HG02870 (cell line): ENCODE data around the gene EPS8L1.
"Not testable (repeated sequence)": the region's sequence is repeated elsewhere in the genome, so short reads cannot be mapped to it uniquely, and the experiment has no call there.

ENCODE experiments used
- ATAC-seq: cut with Tn5 transposase; IDR thresholded peaks from one replicate; pipeline ENCODE4 v1.9.1; 2021; ENCODE audit warnings: mild to moderate bottlenecking, moderate library complexity; ENCODE audit not compliant: unreplicated experiment

EPS8L1 gene

DNA sequence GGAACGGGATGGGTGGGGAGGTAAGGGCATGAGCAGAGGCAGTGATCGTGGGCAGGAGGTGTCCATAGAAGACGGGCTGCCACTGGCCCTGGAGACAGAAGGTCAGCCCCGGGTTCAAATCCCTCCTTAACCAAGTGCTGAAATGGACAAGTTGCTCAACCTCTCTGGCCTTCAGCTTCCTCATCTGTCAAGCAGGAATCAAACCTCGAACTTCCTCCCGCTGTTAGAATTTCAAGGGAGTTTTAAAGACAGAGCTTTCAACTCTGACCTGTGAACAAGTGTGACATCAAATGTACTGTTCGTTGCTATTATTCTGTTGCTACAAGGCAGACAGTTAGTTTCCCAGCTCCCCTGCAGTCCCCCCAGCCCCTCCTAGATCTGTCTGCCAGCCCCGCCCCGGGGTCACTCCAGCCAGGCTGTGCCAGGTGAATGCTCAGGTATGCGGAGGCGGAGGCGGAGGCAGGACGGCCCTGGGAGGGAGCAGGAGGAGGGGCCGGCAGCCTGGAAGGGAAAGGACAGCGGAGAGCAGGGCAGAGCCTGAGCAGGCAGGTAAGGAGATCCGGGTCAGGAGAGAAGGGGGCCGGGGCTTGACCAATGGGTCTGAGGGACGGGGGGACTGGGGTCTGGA lies at the start of gene EPS8L1:
TSS of gene EPS8L1 (plus strand) at position 499 of the 628 bp plus-strand sequence. CDS start 576 bp downstream, outside the sequence.
- ATAC-seq = no peak

DNA sequence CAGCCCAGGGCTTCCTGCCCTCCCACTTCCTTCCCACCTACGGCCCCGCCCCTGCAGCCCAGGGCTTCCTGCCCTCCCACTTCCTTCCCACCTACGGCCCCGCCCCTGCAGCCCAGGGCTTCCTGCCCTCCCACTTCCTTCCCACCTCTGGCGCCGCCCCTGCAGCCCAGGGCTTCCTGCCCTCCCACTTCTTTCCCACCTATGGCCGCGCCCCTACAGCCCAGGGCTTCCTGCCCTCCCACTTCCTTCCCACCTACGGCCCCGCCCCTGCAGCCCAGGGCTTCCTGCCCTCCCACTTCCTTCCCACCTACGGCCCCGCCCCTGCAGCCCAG lies 48.6 kb upstream of the EPS8L1 start:
- not testable (repeated sequence) for ATAC-seq

DNA sequence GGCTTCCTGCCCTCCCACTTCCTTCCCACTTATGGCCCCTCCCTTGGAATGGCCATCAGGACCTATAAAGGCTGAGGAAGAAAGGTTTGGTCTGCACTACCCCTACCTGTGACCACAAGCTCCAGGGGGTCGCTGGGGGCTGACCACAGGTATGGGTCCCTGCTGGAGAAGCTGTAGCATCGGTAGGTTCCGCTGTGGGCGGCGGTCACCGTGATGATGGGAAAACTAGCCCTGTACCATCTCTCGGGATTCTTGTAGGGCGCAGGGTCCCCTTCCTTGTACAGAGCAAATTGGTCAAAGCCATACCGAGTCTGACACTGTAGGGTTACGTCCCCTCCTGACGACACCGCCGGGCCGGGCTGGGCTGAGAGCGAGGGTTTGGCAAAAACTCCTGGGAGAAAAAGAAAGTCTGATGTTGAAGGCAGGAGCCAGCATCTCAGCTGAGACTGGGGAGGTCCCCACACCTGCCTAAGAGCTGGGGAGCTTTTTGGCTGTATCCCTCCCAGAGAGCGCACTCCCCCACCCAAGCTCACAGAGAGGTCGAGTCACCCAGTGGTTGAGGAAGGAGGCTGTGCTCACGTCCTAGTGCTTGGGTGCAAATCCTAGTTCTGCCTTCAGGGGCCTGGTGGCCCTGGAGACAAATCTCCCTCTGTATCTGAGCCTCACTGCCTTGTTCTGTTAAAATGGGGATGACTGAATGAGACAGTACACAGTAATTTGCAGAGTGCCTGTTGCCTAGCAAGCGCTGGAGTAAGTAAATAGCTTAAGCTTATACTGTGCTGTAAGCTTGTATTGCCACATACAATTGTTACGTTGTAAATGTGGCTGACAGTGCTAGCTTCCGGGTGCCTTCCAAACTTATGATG lies 48.0 kb upstream of the EPS8L1 start:
- no peak for ATAC-seq

DNA sequence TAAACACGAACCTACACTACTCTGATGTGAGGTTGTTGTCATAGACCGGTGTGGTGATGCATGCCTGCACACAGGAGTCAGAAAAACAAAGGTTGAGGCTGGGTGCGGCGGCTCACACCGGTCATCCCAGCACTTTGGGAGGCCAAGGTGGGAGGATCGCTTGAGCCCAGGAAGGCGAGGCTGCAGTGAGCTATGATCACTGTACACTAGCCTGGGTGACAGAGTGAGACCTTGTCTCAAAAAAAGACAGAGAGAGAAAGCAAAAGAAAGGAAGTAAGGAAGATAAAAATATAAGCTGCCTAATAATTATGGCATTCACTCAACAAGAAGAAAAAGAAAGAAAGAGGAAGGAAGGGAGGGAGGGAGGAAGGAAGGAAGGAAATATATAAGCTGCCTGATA lies 46.9 kb upstream of the EPS8L1 start:
- ATAC-seq = no peak

DNA sequence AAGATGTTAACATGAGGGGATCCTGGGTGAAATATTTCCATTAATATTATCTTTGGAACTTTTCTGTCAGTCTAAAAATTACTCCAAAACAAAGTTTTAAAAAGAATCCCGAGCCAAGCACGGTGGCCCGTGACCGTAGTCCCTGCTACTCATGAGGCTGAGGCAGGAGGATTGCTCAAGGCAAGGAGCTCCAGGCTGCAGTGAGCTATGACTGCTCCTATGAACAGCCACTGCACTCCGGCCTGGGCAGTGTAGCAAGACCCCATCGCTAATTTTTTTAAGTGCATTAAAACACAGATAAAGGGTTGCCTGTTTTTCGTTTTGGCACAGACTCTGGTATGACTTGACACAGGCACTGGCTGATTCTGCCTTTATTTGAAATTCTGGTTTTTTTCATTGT lies 44.5 kb upstream of the EPS8L1 start:
- no peak for ATAC-seq

DNA sequence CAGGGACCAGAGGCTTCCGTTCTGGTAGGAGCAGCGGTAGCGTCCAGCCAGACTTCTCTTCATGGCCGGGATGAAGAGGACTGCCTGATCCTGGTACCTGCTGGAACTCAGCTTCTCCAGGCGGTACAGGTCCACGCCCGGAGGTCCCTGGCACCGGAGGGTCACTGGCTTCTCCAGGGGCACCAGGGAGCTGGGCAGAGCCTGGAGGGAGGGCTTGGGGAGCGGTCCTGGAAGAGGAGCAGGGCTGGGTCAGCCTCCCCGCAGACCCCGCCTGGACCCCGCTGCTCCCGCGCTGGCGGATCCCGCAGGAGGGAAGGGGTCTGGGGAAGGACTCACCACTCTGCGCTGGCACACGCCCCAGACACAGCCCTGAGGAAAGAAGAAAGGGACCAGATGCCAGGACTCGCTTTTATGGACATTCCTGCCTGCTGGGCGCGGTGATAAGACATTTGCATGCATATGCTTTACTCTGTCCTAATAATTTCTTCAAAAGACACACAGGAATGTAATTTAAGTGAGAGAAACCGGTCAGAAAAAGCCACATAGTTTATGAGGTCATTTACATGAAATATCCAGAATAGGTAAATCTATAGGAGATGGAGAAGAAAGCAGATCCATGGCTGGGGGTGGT lies 43.4 kb upstream of the EPS8L1 start:
- no peak for ATAC-seq

DNA sequence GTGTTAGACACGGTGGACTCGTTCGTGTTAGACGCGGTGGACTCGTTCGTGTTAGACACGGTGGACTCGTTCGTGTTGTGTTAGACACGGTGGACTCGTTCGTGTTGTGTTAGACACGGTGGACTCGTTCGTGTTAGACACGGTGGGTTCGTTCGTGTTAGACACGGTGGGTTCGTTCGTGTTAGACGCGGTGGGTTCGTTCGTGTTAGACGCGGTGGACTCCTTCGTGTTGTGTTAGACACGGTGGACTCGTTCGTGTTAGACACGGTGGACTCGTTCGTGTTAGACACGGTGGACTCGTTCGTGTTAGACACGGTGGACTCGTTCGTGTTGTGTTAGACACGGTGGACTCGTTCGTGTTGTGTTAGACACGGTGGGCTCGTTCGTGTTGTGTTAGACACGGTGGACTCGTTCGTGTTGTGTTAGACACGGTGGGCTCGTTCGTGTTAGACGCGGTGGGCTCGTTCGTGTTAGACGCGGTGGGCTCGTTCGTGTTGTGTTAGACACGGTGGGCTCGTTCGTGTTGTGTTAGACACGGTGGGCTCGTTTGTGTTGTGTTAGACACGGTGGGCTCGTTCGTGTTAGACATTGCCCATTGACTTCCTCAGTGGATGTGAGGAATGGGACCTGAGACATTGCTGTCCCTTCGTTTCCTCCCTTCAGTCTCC lies 42.6 kb upstream of the EPS8L1 start:
- ATAC-seq = not testable (repeated sequence)

DNA sequence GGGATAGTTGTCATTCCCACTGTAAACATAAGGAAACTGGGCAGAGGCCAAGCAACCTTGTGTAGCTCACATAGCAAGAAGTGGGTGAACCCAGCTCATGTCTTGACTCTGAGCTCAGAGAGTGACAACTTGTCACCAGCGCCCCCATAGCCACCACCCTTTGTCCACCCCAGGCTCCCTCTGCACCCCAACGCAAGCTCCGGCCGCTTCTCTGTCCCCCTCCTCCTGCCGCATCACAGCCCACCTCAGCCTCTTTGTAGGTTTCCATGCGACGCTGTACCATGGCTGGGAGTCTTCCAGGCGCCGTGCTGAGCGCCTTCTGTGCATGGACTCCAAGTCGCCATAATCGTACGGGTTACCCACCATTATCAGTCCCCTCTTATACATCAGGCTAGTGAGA lies 40.9 kb upstream of the EPS8L1 start:
- ATAC-seq = no peak

DNA sequence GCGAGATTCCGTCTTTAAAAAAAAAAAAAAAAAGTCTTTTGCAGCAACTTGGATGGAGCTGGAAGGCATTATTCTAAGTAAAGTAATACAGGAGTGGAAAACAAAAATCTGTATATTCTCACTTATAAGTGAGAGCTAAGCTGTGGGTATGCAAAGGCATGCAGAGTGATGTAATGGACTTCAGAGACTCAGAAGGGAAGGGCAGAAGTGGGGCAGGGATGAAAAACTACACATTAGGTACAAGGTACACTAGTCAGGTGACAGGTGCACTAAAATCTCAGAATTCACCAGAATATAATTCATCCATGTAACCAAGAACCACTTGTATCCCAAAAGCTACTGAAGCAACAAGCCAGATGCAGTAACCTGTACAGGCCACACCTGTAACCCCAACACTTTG lies 39.6 kb upstream of the EPS8L1 start:
- ATAC-seq = no peak

DNA sequence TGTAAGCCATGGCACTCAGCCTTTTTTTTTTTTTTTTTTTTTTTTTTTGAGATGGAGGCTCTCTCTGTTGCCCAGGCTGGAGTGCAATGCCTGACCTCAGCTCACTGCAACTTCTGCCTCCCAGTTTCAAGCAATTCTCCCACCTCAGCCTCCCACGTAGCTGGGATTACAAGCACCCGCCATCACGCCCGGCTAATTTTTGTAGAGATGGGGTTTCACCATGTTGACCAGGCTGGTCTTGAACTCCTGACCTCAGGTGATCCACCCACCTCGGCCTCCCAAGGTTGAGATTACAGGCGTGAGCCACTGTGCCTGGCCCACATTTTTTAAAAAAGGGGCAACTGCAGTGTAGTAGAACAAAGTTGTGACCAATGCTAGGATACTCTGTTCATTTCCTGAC lies 38.1 kb upstream of the EPS8L1 start:
- ATAC-seq = not testable (repeated sequence)

DNA sequence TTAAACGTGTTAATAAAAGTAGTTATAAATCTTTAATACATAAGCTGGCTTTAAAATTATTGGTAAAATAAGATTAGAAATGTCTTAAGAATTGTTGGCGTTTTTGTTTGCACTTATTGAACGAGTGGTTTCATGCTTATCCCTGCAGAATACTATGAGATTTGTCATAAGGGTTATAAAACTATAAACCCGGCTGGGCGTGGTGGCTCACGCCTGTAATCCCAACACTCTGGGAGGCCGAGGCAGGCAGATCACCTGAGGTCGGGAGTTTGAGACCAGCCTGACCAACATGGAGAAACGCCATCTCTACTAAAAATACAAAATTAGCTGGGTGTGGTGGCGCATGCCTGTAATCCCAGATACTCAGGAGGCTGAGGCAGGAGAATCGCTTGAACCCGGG lies 35.0 kb upstream of the EPS8L1 start:
- not testable (repeated sequence) for ATAC-seq

DNA sequence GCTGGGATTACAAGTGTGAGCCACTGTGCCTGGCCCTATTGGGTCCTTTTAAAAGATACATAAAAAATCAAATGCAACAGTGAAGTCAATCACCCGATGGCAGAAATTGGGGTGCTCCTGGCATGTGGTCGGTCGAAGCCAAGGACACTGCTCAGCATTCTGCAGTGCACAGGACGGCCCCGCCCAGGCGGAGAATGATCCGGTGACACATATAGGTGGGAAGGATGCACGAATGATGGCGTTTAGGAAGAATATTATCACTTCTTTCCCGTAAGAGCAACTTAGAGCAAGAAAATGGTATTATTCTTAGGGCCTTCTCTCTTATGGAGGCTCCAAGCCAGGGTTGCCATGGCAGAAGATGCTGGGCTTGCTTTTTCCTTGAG lies 34.4 kb upstream of the EPS8L1 start:
- no peak for ATAC-seq

DNA sequence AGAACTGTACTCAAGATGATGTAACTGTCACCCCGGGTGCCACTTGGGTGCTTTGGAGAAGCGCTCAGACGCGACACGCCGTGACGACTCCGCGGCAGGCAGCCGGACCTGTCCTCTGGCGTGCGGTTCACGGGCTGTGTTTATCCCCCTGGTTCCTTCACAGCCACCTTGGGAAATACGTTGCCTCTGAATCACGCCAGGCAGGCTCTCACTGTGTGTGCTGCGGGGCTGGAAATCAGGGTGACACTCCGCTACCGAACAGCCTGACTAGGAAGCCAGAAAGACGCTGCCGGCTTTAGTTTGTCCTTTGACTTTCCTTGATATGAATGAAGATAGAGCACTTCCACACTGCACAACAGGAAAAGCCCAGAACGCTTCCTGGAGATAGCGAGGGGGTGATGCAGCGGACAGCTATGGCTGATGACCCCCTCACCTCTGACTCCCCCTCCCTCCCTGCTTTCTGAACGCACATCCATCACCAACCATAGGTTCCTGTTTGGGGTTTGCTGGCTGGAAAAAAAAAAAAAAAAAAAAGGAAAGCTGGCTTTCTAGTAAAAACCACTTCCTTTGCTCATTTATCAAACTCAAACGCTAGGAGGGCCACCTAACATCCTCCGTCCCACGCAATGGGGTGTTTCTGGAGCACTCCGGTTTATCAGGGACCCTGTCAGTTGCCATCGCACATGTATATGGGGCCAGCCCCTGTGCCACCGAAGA lies 33.9 kb upstream of the EPS8L1 start:
- ATAC-seq = no peak

DNA sequence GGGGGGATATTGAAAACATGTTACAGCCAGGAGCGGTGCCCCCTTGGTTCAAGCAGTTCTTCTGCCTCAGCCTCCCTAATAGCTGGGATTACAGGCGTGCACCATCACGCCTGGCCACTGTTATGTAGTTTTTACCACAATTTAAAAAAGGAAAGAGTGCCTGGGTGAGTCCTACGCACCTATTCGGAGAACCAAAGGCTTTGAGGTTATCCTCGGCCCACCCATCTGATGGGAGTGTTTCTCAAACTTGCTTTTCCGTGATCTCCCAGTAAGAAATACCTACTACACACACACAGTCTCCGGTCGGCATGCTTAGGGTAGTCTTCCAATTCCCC lies 33.4 kb upstream of the EPS8L1 start:
- ATAC-seq = no peak

DNA sequence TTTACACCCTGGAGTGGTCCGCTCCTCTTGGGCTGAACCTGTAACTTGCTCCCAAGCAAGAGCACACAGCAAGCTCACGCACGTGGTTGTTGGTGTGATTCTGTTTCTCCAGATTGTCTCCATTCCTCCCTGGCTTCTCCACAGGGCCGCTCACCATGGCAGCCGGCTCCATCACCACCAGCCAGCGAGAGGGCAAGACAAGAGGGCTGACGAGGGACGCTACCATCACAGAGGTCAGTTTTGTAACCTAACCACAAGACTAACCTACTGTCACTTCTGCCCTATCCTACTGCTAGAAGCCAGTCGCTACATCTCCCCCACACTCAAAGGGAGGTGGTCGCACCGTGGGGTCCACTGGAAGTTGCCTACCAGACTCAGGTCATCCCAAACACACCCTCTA lies 33.0 kb upstream of the EPS8L1 start:
- ATAC-seq = no peak

DNA sequence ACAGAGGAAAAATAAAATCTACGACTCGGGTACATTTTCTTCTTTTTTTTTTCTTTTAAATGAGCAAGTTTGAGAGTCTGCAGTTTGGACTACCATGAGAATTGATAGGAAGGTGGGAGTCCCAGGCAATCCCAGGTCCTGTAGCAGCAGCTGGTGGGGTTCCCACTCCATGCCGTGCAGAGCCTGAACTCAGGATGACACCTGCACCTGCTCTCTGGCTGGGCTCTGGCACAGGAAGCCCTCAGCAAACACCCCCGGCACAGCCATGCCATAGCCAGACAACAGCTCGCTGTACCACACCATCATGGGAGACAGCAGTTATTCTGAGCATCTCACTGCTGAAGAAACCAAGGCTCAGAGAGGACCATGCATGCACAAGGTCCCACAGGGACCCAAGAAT lies 31.4 kb upstream of the EPS8L1 start:
- ATAC-seq = no peak

DNA sequence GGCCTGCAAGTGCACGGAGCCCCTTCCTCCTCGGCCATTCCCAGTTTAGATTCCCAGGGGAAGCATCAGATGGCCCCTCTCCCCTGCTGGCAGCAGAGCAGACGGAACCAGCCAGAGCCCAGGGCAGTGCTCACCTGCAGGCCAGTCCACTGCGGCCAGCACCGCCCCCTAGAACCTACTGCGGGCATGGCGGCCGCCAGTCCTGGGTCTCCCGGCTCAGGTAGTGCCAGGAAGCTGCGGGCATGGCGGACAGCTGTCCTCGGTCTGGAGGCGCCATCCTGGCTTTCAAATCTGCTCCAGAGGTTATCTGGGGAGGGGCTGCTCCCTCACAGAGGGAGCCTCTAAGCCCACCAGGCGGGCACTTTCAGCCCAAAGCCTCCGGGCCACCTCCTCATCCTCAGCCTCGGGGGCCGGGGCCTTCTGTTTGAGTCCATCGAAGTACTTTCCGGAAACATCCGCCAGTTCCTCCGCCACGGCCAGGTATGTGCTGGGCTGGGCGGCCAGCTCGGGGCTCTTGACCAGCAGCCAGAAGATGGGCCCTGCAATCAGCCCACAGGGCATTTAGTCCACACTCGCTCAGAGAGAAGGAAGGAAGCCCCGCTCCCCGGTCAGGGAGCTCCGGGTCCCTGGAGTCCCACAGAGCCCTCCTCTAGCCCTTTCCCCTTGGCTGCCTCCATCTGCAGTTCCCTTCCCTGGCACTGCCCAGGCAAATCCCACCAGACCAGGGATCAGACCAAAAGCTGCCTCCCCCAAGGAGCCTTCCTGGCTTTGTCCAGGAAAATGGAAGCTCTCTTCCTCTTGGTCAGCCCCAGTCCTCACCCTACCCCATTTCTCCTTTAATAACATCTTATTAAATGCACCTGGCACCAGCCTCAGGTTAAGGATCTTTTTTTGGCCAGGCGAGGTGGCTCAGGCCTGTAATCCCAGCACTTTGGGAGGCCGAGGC lies 30.6 kb upstream of the EPS8L1 start:
- no peak for ATAC-seq

DNA sequence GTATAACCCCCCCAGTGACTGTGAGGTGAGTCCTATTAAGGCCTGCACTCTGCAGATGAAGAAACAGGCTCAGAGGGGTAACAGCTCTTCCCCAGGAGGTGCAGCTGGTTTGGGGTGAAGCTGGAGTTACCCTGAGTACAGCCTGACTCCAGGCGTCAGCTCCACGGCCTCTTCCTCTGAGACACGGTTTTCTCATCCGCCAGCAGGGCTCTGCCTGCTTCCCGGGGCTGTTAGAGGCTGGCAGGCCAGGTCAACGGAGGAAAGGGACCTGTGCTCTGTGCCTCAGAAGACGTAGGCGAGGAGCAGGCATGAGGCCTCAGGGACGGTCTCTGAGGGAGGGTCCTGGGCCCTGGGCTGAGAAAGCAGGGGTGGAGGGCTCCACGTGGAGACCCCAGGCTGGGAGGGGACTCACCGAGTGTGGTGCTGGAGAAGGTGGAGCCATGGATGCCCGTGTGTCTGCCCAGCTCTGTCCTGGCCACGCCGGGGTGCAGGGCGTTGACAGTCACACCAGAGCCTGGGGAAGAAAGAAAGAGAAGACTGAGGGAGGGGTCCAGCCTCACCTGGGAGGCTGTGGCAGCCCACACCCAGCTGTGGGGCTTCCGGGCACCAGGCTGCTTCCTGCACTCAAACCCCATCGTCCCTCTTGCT lies 28.6 kb upstream of the EPS8L1 start:
- ATAC-seq = no peak

DNA sequence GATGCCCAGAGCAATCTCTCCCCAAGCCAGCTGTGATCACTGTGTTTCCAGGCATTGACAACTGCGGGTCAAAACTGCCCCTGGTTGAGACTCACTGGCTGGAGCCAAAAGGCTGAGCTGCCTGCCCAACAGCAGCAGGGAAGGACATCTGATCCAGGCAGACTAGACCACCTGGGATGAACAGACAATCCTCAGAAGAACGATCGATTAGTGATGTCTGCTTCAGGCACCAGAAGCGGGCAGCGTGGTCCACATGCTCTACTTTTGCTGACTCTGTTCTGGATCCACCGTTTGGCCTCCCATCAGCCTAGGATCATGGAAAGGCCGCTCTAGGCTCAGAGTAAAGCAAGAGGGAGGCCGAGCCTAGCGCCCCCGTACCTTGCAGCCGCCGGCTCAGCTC lies 27.7 kb upstream of the EPS8L1 start:
- ATAC-seq = no peak

DNA sequence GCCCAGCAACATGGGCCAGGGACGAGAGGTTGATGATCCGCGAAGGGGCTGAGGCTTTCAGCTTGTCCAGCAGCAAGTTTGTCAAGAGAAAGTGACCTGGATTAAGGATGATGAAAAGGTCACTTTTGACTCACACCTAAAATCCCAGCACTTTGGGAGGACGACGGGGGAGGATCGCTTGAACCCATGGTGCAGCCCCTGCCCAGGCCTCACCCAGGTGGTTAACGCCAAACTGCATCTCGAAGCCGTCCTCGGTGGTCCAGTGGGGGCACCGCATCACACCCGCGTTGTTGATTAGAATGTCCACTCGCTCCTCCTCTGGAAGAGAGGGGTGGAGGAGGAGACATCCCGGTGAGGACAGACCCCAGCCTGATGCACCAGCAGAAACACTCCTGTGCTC lies 27.2 kb upstream of the EPS8L1 start:
- no peak for ATAC-seq
